HEK293 (cell line): ENCODE measurements around the gene NOVA1.

Experiments
- CTCF ChIA-PET: fragments of 350-600 bp; formaldehyde crosslinking; extraction: SDS; loops from one replicate; lab custom pipeline; 2021; ENCODE audit warnings: antibody characterized with exemption; lab: Yijun Ruan, JAX
- POLR2A ChIA-PET: fragments of 300-600 bp; formaldehyde crosslinking; extraction: SDS; loops from one replicate; lab custom pipeline; 2020; ENCODE audit warnings: antibody characterized with exemption, inconsistent platforms; lab: Yijun Ruan, JAX
- H3K27ac ChIP-seq: fragments of 200-500 bp; sonication (Bioruptor generic); 2 replicates; pipeline ENCODE4 v1.5.1; 2014; ENCODE audit warnings: low read depth, low read length, control low read depth, inconsistent platforms; ENCODE audit errors: extremely low read depth
- H3K36me3 ChIP-seq, 2 experiments: fragments of 200-500 bp in 1 of 2; sonication (Bioruptor generic) in 1 of 2; 1 replicate in 1 of 2; 2 replicates in 1 of 2; pipeline ENCODE4 v1.5.1; 2014 to 2017; ENCODE audit warnings: inconsistent platforms in 2 of 2, low read length in 2 of 2; ENCODE audit not compliant: control insufficient read depth in 2 of 2, insufficient read depth in 1 of 2
- H3K4me1 ChIP-seq: fragments of 200-500 bp; sonication (Bioruptor generic); 2 replicates; pipeline ENCODE4 v1.5.1; 2014; ENCODE audit warnings: mild to moderate bottlenecking, low read length, inconsistent platforms; ENCODE audit not compliant: control insufficient read depth, insufficient read depth
- H3K4me3 ChIP-seq: 2 replicates; pipeline ENCODE4 v1.5.1; 2011; ENCODE audit warnings: low read depth, mild to moderate bottlenecking, control low read depth, low read length, moderate library complexity
- H3K9me3 ChIP-seq: fragments of 200-500 bp; sonication (Bioruptor generic); 2 replicates; pipeline ENCODE4 v1.5.1; 2014; ENCODE audit warnings: low read depth, low read length, inconsistent platforms; ENCODE audit not compliant: control insufficient read depth, insufficient read depth
- EGR2 ChIP-seq: fragments of 450-650 bp; formaldehyde crosslinking; IDR thresholded peaks from 2 replicates; pipeline ENCODE4 v1.5.1; 2016; ENCODE audit warnings: low read depth, missing biosample characterization, missing genetic modification characterization
- FEZF1 ChIP-seq: fragments of 450-650 bp; formaldehyde crosslinking; IDR thresholded peaks from 2 replicates; pipeline ENCODE4 v1.5.1; 2016; ENCODE audit warnings: missing biosample characterization, missing genetic modification characterization
- GLI2 ChIP-seq: fragments of 450-650 bp; formaldehyde crosslinking; IDR thresholded peaks from 2 replicates; pipeline ENCODE4; 2017; ENCODE audit warnings: missing biosample characterization, missing genetic modification characterization, low read depth, borderline replicate concordance
- HIC1 ChIP-seq: fragments of 450-650 bp; formaldehyde crosslinking; IDR thresholded peaks from 2 replicates; pipeline ENCODE4 v1.5.1; 2016; ENCODE audit warnings: missing biosample characterization, missing genetic modification characterization
- INSM2 ChIP-seq: fragments of 450-650 bp; formaldehyde crosslinking; IDR thresholded peaks from 2 replicates; pipeline ENCODE4 v1.5.1; 2016; ENCODE audit warnings: missing biosample characterization, missing genetic modification characterization
- SALL2 ChIP-seq: fragments of 450-650 bp; formaldehyde crosslinking; IDR thresholded peaks from 2 replicates; pipeline ENCODE4 v1.5.0; 2017; ENCODE audit warnings: missing biosample characterization, mild to moderate bottlenecking, missing genetic modification characterization, borderline replicate concordance
- ZFP69B ChIP-seq: fragments of 450-650 bp; formaldehyde crosslinking; IDR thresholded peaks from 2 replicates; pipeline ENCODE4 v1.5.1; 2016; ENCODE audit warnings: missing biosample characterization, missing genetic modification characterization
- ZIC2 ChIP-seq: fragments of 450-650 bp; formaldehyde crosslinking; IDR thresholded peaks from 2 replicates; pipeline ENCODE4 v1.5.1; 2016; ENCODE audit warnings: missing biosample characterization, missing genetic modification characterization
- ZNF133 ChIP-seq: fragments of 450-650 bp; formaldehyde crosslinking; IDR thresholded peaks from 2 replicates; pipeline ENCODE4 v1.5.1; 2016; ENCODE audit warnings: missing biosample characterization, missing genetic modification characterization
- ZNF18 ChIP-seq: fragments of 450-650 bp; formaldehyde crosslinking; IDR thresholded peaks from 2 replicates; pipeline ENCODE4 v1.5.1; 2016; ENCODE audit warnings: missing biosample characterization, missing genetic modification characterization
- ZNF214 ChIP-seq: fragments of 450-650 bp; formaldehyde crosslinking; IDR thresholded peaks from 2 replicates; pipeline ENCODE4 v1.5.1; 2017; ENCODE audit warnings: missing biosample characterization, mild to moderate bottlenecking, missing genetic modification characterization, borderline replicate concordance
- ZNF335 ChIP-seq: fragments of 450-650 bp; formaldehyde crosslinking; conservative IDR thresholded peaks from 2 replicates; pipeline ENCODE4 v1.5.1; 2016; ENCODE audit warnings: missing biosample characterization, missing genetic modification characterization
- ZNF37A ChIP-seq: fragments of 450-650 bp; IDR thresholded peaks from 2 replicates; pipeline ENCODE4 v1.5.1; 2018; ENCODE audit warnings: missing biosample characterization, missing genetic modification characterization
- ZNF404 ChIP-seq: fragments of 450-650 bp; formaldehyde crosslinking; IDR thresholded peaks from 2 replicates; pipeline ENCODE4 v1.5.1; 2017; ENCODE audit warnings: missing biosample characterization, missing genetic modification characterization
- ZNF473 ChIP-seq: fragments of 450-650 bp; formaldehyde crosslinking; IDR thresholded peaks from 2 replicates; pipeline ENCODE4 v1.5.1; 2017; ENCODE audit warnings: missing biosample characterization, missing genetic modification characterization
- ZNF521 ChIP-seq: fragments of 450-650 bp; formaldehyde crosslinking; IDR thresholded peaks from 2 replicates; pipeline ENCODE4 v1.5.1; 2017; ENCODE audit warnings: missing biosample characterization, mild to moderate bottlenecking, missing genetic modification characterization
- ZNF549 ChIP-seq: fragments of 450-650 bp; IDR thresholded peaks from 2 replicates; pipeline ENCODE4 v1.5.1; 2018; ENCODE audit warnings: missing biosample characterization, missing genetic modification characterization, mild to moderate bottlenecking, inconsistent platforms, moderate library complexity
- ZNF561 ChIP-seq: fragments of 450-650 bp; IDR thresholded peaks from 2 replicates; pipeline ENCODE4 v1.5.1; 2018; ENCODE audit warnings: missing biosample characterization, missing genetic modification characterization, borderline replicate concordance
- ZNF596 ChIP-seq: fragments of 450-650 bp; IDR thresholded peaks from 2 replicates; pipeline ENCODE4 v1.5.0; 2018; ENCODE audit warnings: missing biosample characterization, mild to moderate bottlenecking, missing genetic modification characterization, moderate library complexity
- ZNF610 ChIP-seq: fragments of 450-650 bp; formaldehyde crosslinking; IDR thresholded peaks from 2 replicates; pipeline ENCODE4 v1.5.1; 2016; ENCODE audit warnings: missing biosample characterization, missing genetic modification characterization, borderline replicate concordance
- ZNF624 ChIP-seq: fragments of 450-650 bp; formaldehyde crosslinking; IDR thresholded peaks from 2 replicates; pipeline ENCODE4 v1.5.1; 2017; ENCODE audit warnings: missing biosample characterization, missing genetic modification characterization
- ZNF629 ChIP-seq: fragments of 450-650 bp; formaldehyde crosslinking; IDR thresholded peaks from 2 replicates; pipeline ENCODE4 v1.5.1; 2017; ENCODE audit warnings: missing biosample characterization, missing genetic modification characterization
- ZSCAN30 ChIP-seq: fragments of 450-650 bp; IDR thresholded peaks from 2 replicates; pipeline ENCODE4 v1.5.1; 2018; ENCODE audit warnings: missing biosample characterization, mild to moderate bottlenecking, missing genetic modification characterization, moderate library complexity
- TF ChIP-seq, protein P1 (sequence below): fragments of 450-650 bp; formaldehyde crosslinking; IDR thresholded peaks from 2 replicates; pipeline ENCODE4 v1.5.1; 2016; ENCODE audit warnings: missing biosample characterization, missing genetic modification characterization
- TF ChIP-seq, protein P2 (sequence below): fragments of 450-650 bp; formaldehyde crosslinking; IDR thresholded peaks from 2 replicates; pipeline ENCODE4 v1.5.1; 2016; ENCODE audit warnings: missing biosample characterization, missing genetic modification characterization

NOVA1 gene

GRCh38 chr14:26594148-26594547, 3.7 kb downstream of the NOVA1 start:
- POLR2A ChIA-PET, result no interaction called here

GRCh38 chr14:26593357-26593756, 4.5 kb downstream of the NOVA1 start:
- H3K27ac ChIP-seq, result no peak overlapping the region
- no peaks in the 10 kb centered on the region for H3K9me3 ChIP-seq
- POLR2A ChIA-PET, result no interaction called here
- no peaks in the 10 kb centered on the region for H3K36me3 ChIP-seq
- TF ChIP-seq ZNF610 (tag by site-specific recombination) (no peak), ZNF214 (no peak), ZNF549 (tag by site-specific recombination) (no peak), ZNF37A (tag by site-specific recombination) (no peak), ZNF133 (tag by site-specific recombination) (no peak), ZNF18 (tag by site-specific recombination) (no peak)
- H3K4me3 ChIP-seq, result no peak overlapping the region
- H3K4me1 ChIP-seq, result no peaks in the 10 kb centered on the region
- CTCF ChIA-PET, result no interaction called here

More at GRCh38 chr14:26594148-26594547, 3.7 kb downstream of the NOVA1 start:
- H3K36me3 ChIP-seq, result no peaks in the 10 kb centered on the region
- H3K4me1 ChIP-seq, result no peaks in the 10 kb centered on the region
- TF ChIP-seq ZNF624 (tag by site-specific recombination) (no peak), FEZF1 (tag by site-specific recombination) (no peak), SALL2 (tag by site-specific recombination) (no peak), ZIC2 (tag by site-specific recombination) (no peak), ZNF335 (tag by site-specific recombination) (no peak), GLI2 (tag by site-specific recombination) (no peak), ZNF596 (tag by site-specific recombination) (no peak), HIC1 (tag by site-specific recombination) (no peak), ZNF561 (tag by site-specific recombination) (no peak)
- TF ChIP-seq, all 188 proteins: peak for 0
- H3K4me3 ChIP-seq, result no peak overlapping the region
- H3K27ac ChIP-seq, result no peak overlapping the region
- CTCF ChIA-PET, result interaction anchor here (0.7 kb wide), 1 partner anchor 11 kb away, joined by 3 read pairs; no protein-coding TSS in a partner anchor
- H3K9me3 ChIP-seq, result no peaks in the 10 kb centered on the region

- Histone ChIP-seq H3K4me3 (no peak overlapping the region), H3K9me3 (no peaks in the 10 kb centered on the region), H3K36me3 (no peaks in the 10 kb centered on the region), H3K27ac (no peak overlapping the region), H3K4me1 (no peaks in the 10 kb centered on the region)
- ChIA-PET CTCF (no interaction called here), POLR2A (no interaction called here)
- no peak for TF ChIP-seq EGR2
- TF ChIP-seq, protein P1, sequence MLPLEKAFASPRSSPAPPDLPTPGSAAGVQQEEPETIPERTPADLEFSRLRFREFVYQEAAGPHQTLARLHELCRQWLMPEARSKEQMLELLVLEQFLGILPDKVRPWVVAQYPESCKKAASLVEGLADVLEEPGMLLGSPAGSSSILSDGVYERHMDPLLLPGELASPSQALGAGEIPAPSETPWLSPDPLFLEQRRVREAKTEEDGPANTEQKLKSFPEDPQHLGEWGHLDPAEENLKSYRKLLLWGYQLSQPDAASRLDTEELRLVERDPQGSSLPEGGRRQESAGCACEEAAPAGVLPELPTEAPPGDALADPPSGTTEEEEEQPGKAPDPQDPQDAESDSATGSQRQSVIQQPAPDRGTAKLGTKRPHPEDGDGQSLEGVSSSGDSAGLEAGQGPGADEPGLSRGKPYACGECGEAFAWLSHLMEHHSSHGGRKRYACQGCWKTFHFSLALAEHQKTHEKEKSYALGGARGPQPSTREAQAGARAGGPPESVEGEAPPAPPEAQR (tag by site-specific recombination), result no peak
- TF ChIP-seq ZNF521 (tag by site-specific recombination), result no peak
- TF ChIP-seq ZNF404 (tag by site-specific recombination), result no peak
- no peak for TF ChIP-seq ZNF473 (tag by site-specific recombination)
- no peak for TF ChIP-seq ZFP69B (tag by site-specific recombination)
- TF ChIP-seq ZNF629, result no peak
- TF ChIP-seq, protein P2, sequence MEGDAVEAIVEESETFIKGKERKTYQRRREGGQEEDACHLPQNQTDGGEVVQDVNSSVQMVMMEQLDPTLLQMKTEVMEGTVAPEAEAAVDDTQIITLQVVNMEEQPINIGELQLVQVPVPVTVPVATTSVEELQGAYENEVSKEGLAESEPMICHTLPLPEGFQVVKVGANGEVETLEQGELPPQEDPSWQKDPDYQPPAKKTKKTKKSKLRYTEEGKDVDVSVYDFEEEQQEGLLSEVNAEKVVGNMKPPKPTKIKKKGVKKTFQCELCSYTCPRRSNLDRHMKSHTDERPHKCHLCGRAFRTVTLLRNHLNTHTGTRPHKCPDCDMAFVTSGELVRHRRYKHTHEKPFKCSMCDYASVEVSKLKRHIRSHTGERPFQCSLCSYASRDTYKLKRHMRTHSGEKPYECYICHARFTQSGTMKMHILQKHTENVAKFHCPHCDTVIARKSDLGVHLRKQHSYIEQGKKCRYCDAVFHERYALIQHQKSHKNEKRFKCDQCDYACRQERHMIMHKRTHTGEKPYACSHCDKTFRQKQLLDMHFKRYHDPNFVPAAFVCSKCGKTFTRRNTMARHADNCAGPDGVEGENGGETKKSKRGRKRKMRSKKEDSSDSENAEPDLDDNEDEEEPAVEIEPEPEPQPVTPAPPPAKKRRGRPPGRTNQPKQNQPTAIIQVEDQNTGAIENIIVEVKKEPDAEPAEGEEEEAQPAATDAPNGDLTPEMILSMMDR (tag by site-specific recombination), result no peak
- TF ChIP-seq INSM2 (tag by site-specific recombination), result no peak
- TF ChIP-seq ZSCAN30, result no peak
Observed at GRCh38 chr14:26589925-26590324, 7.9 kb downstream of the NOVA1 start.
